HepG2 (cell line): ENCODE data around the gene SPACDR. TPM values are rescaled to one million over a fixed set of nuclear protein-coding genes. Genes with fewer than 3 reads are reported as not detected.
A peak's percentile ranks its signal among the peaks of the same experiment; 100 is the strongest.

Experiments used
- GABPB1 ChIP-seq: IDR thresholded peaks from 2 replicates; pipeline ENCODE4 v1.6.1; 2016; ENCODE audit warnings: mild to moderate bottlenecking, missing genetic modification reagents, moderate library complexity, missing compliant biosample characterization
- HCFC1 ChIP-seq: fragments of 150-350 bp; IDR thresholded peaks from 2 replicates; pipeline ENCODE4 v1.6.1; 2014; ENCODE audit warnings: low read depth, low read length
- NCOA1 ChIP-seq: sonication (generic); formaldehyde crosslinking; IDR thresholded peaks from 2 replicates; pipeline ENCODE4 v1.9.0; 2021; ENCODE audit warnings: missing genetic modification reagents
- NKX3-1 ChIP-seq: sonication (generic); formaldehyde crosslinking; IDR thresholded peaks from 2 replicates; pipeline ENCODE4 v1.5.0; 2020; ENCODE audit warnings: missing genetic modification reagents
- ZBTB10 ChIP-seq: sonication (generic); formaldehyde crosslinking; IDR thresholded peaks from 2 replicates; pipeline ENCODE4 v1.4.0; 2020; ENCODE audit warnings: missing genetic modification reagents, borderline replicate concordance
- ZNF10 ChIP-seq: sonication (generic); formaldehyde crosslinking; IDR thresholded peaks from 2 replicates; pipeline ENCODE4 v1.4.0; 2020; ENCODE audit warnings: mild to moderate bottlenecking, low read depth, missing genetic modification reagents, borderline replicate concordance
- ZNF101 ChIP-seq: sonication (generic); formaldehyde crosslinking; IDR thresholded peaks from 2 replicates; pipeline ENCODE4 v1.4.0; 2020; ENCODE audit warnings: mild to moderate bottlenecking, low read depth, missing genetic modification reagents, borderline replicate concordance
- ZNF251 ChIP-seq: sonication (generic); formaldehyde crosslinking; IDR thresholded peaks from 2 replicates; pipeline ENCODE4 v1.9.0; 2021; ENCODE audit warnings: mild to moderate bottlenecking, missing genetic modification reagents
- ZNF678 ChIP-seq: sonication (generic); formaldehyde crosslinking; IDR thresholded peaks from 2 replicates; pipeline ENCODE4 v1.4.0; 2020; ENCODE audit warnings: mild to moderate bottlenecking, missing genetic modification reagents
- ZNF784 ChIP-seq: sonication (generic); formaldehyde crosslinking; IDR thresholded peaks from 2 replicates; pipeline ENCODE4 v1.5.1; 2020; ENCODE audit warnings: missing genetic modification reagents, mild to moderate bottlenecking, borderline replicate concordance
- ZSCAN5A ChIP-seq: sonication (generic); formaldehyde crosslinking; IDR thresholded peaks from 2 replicates; pipeline ENCODE4 v1.8.0; 2022; ENCODE audit warnings: mild to moderate bottlenecking, missing genetic modification reagents, borderline replicate concordance
- polyA plus RNA-seq, 8 experiments: library from polyadenylated mRNA; depleted of rRNA in 3 of 8; stranded (reverse) in 7 of 8; unstranded in 1 of 8; fragments of >200 nt; fragmentation: Illumina TruSeq in 4 of 8; extraction: Trizol in 4 of 8; gene quantifications; 2 replicates each; pipeline versions ENCODE4 v1.2.1 to v1.2.3, GENCODE V29; 2011 to 2016; ENCODE audit warnings: low read depth in 4 of 8, missing spikeins in 1 of 8, mixed read lengths in 1 of 8; ENCODE audit not compliant: insufficient read depth in 1 of 8
- total RNA-seq, 5 experiments: library from RNA; depleted of rRNA; stranded (reverse); fragments of >200 nt; fragmentation: Illumina TruSeq; extraction: Trizol; gene quantifications; 2 replicates each; pipeline ENCODE4 v1.2.3, GENCODE V29; 2016; ENCODE audit warnings: low read depth in 1 of 5
- TF ChIP-seq, protein P1 (sequence below): sonication (generic); formaldehyde crosslinking; IDR thresholded peaks from 2 replicates; pipeline ENCODE4 v1.4.0; 2020; ENCODE audit warnings: missing genetic modification reagents, borderline replicate concordance
- TF ChIP-seq, protein P2 (sequence below): IDR thresholded peaks from 2 replicates; pipeline ENCODE4 v1.6.1; 2016; ENCODE audit warnings: control low read depth
- TF ChIP-seq, protein P3 (sequence below): sonication (generic); formaldehyde crosslinking; conservative IDR thresholded peaks from 2 replicates; pipeline ENCODE4 v1.5.0; 2020; ENCODE audit warnings: missing genetic modification reagents

Gene SPACDR
- total and polyA plus RNA-seq, 2 of the 13 experiments (the other 11 are each of a cell fraction or from before 2014, with no cell fraction given): 0.41 TPM; not detected in 1

- TF ChIP-seq, protein P1, sequence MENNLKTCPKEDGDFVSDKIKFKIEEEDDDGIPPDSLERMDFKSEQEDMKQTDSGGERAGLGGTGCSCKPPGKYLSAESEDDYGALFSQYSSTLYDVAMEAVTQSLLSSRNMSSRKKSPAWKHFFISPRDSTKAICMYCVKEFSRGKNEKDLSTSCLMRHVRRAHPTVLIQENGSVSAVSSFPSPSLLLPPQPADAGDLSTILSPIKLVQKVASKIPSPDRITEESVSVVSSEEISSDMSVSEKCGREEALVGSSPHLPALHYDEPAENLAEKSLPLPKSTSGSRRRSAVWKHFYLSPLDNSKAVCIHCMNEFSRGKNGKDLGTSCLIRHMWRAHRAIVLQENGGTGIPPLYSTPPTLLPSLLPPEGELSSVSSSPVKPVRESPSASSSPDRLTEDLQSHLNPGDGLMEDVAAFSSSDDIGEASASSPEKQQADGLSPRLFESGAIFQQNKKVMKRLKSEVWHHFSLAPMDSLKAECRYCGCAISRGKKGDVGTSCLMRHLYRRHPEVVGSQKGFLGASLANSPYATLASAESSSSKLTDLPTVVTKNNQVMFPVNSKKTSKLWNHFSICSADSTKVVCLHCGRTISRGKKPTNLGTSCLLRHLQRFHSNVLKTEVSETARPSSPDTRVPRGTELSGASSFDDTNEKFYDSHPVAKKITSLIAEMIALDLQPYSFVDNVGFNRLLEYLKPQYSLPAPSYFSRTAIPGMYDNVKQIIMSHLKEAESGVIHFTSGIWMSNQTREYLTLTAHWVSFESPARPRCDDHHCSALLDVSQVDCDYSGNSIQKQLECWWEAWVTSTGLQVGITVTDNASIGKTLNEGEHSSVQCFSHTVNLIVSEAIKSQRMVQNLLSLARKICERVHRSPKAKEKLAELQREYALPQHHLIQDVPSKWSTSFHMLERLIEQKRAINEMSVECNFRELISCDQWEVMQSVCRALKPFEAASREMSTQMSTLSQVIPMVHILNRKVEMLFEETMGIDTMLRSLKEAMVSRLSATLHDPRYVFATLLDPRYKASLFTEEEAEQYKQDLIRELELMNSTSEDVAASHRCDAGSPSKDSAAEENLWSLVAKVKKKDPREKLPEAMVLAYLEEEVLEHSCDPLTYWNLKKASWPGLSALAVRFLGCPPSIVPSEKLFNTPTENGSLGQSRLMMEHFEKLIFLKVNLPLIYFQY (CRISPR knock-in tag): no peak
- TF ChIP-seq GABPB1 (CRISPR knock-in tag) (peak; percentile 45; the same call in 1 of the 2 replicates), HCFC1 (no peak), ZNF678 (no peak), ZNF251 (CRISPR knock-in tag) (no peak), ZNF101 (CRISPR knock-in tag) (no peak), ZNF784 (CRISPR knock-in tag) (no peak), NKX3-1 (CRISPR knock-in tag) (no peak; the same call in 1 of the 2 replicates), ZBTB10 (CRISPR knock-in tag) (no peak), NCOA1 (0 out of 2 replicates have a peak, but pooled peaks have one; percentile 56), ZNF10 (no peak), ZSCAN5A (0 out of 2 replicates have a peak, but pooled peaks have one; percentile 58)
- TF ChIP-seq, protein P2, sequence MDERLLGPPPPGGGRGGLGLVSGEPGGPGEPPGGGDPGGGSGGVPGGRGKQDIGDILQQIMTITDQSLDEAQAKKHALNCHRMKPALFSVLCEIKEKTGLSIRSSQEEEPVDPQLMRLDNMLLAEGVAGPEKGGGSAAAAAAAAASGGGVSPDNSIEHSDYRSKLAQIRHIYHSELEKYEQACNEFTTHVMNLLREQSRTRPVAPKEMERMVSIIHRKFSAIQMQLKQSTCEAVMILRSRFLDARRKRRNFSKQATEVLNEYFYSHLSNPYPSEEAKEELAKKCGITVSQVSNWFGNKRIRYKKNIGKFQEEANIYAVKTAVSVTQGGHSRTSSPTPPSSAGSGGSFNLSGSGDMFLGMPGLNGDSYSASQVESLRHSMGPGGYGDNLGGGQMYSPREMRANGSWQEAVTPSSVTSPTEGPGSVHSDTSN (CRISPR knock-in tag): no peak
- TF ChIP-seq, protein P3, sequence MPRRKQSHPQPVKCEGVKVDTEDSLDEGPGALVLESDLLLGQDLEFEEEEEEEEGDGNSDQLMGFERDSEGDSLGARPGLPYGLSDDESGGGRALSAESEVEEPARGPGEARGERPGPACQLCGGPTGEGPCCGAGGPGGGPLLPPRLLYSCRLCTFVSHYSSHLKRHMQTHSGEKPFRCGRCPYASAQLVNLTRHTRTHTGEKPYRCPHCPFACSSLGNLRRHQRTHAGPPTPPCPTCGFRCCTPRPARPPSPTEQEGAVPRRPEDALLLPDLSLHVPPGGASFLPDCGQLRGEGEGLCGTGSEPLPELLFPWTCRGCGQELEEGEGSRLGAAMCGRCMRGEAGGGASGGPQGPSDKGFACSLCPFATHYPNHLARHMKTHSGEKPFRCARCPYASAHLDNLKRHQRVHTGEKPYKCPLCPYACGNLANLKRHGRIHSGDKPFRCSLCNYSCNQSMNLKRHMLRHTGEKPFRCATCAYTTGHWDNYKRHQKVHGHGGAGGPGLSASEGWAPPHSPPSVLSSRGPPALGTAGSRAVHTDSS (CRISPR knock-in tag): no peak
These were observed 34.2 kb downstream of the SPACDR start, which contains the start of gene MEPCE (continued) for GRCh38 chr7:100429637-100430492.
